GM12864 (cell line): Measurements from ENCODE around the gene RAP1GAP2.

ENCODE experiments used
- DNase-seq: peaks from one replicate; pipeline ENCODE4 v3.0.0-alpha.2; 2011; ENCODE audit warnings: low read depth
- H3K4me3 ChIP-seq: 2 replicates; pipeline ENCODE4 v1.5.1; 2011; ENCODE audit warnings: mild to moderate bottlenecking, low read depth, low read length, control low read depth
- CTCF ChIP-seq: IDR thresholded peaks from 2 replicates; pipeline ENCODE4 v1.5.1; 2011; ENCODE audit warnings: low read depth, mild to moderate bottlenecking, moderate library complexity, low read length, control low read depth, inconsistent platforms; ENCODE audit errors: missing control alignments

RAP1GAP2 gene

GRCh38 chr17:2871720-2872119, 75.5 kb downstream of the RAP1GAP2 start:
- no peak for TF ChIP-seq CTCF
- no peak for DNase-seq
- H3K4me3 ChIP-seq = no peak overlapping the region

- H3K4me3 ChIP-seq = no peak overlapping the region
- no peak for TF ChIP-seq CTCF
- no peak for DNase-seq
Observed at GRCh38 chr17:2872282-2872681, 76.0 kb downstream of the RAP1GAP2 start.

GRCh38 chr17:2874189-2874686, 78.0 kb downstream of the RAP1GAP2 start:
- no peak for DNase-seq
- H3K4me3 ChIP-seq = no peak overlapping the region
- TF ChIP-seq CTCF = no peak

- no peak for DNase-seq
- no peak for TF ChIP-seq CTCF
- H3K4me3 ChIP-seq = no peak overlapping the region
Observed at GRCh38 chr17:2875608-2876007, 79.4 kb downstream of the RAP1GAP2 start.

GRCh38 chr17:2876467-2876866, 80.2 kb downstream of the RAP1GAP2 start:
- DNase-seq = no peak
- no peak for TF ChIP-seq CTCF
- no peak overlapping the region for H3K4me3 ChIP-seq

GRCh38 chr17:2878751-2879254, 82.6 kb downstream of the RAP1GAP2 start:
- no peak for TF ChIP-seq CTCF
- no peak for DNase-seq
- no peak overlapping the region for H3K4me3 ChIP-seq

- TF ChIP-seq CTCF = no peak
- DNase-seq = no peak
- no peak overlapping the region for H3K4me3 ChIP-seq
Observed at GRCh38 chr17:2880050-2880449, 83.8 kb downstream of the RAP1GAP2 start.
